NCI-H510A treated with DMSO at 0.1 percent for 48 hours (cell line): ENCODE data around the gene SNX25.
"Not testable (repeated sequence)": the region's sequence is repeated elsewhere in the genome, so short reads cannot be mapped to it uniquely, and the experiment has no call there.

Source experiments
- DNase-seq: peaks from one replicate; lab custom pipeline; 2025; lab: John Stamatoyannopoulos, UW

SNX25 gene

GRCh38 chr4:185235119-185235842 lies 25.9 kb downstream of the SNX25 start:
- DNase-seq, result no peak

- no peak for DNase-seq
These were observed 26.6 kb downstream of the SNX25 start for GRCh38 chr4:185235843-185236503.

- no peak for DNase-seq
These were observed 27.8 kb downstream of the SNX25 start for GRCh38 chr4:185237175-185237574.

- no peak for DNase-seq
These were observed 28.9 kb downstream of the SNX25 start for GRCh38 chr4:185238215-185238681.

GRCh38 chr4:185238750-185239149 lies 29.4 kb downstream of the SNX25 start:
- DNase-seq, result no peak

GRCh38 chr4:185240486-185240885 lies 31.1 kb downstream of the SNX25 start:
- not testable (repeated sequence) for DNase-seq

- no peak for DNase-seq
These were observed 33.5 kb downstream of the SNX25 start for GRCh38 chr4:185242749-185243533.

- no peak for DNase-seq
These were observed 34.5 kb downstream of the SNX25 start for GRCh38 chr4:185243879-185244278.

- DNase-seq, result no peak
These were observed 35.4 kb downstream of the SNX25 start for GRCh38 chr4:185244763-185245162.

GRCh38 chr4:185246453-185246852 lies 37.1 kb downstream of the SNX25 start:
- DNase-seq, result no peak

GRCh38 chr4:185247151-185247550 lies 37.8 kb downstream of the SNX25 start:
- DNase-seq, result no peak

GRCh38 chr4:185248393-185249039 lies 39.1 kb downstream of the SNX25 start:
- no peak for DNase-seq

GRCh38 chr4:185249105-185249504 lies 39.7 kb downstream of the SNX25 start:
- DNase-seq, result no peak

- DNase-seq, result no peak
These were observed 45.0 kb downstream of the SNX25 start for GRCh38 chr4:185254434-185254833.

GRCh38 chr4:185255868-185256267 lies 46.5 kb downstream of the SNX25 start:
- no peak for DNase-seq

GRCh38 chr4:185256446-185256845 lies 47.0 kb downstream of the SNX25 start:
- DNase-seq, result no peak

GRCh38 chr4:185257086-185257485 lies 47.7 kb downstream of the SNX25 start:
- DNase-seq, result no peak

GRCh38 chr4:185257694-185258093 lies 48.3 kb downstream of the SNX25 start:
- DNase-seq, result no peak

GRCh38 chr4:185258741-185259140 lies 49.3 kb downstream of the SNX25 start:
- peak; percentile 15 for DNase-seq

GRCh38 chr4:185259719-185260118 lies 50.3 kb downstream of the SNX25 start:
- DNase-seq, result no peak

- DNase-seq, result no peak
These were observed 52.5 kb downstream of the SNX25 start for GRCh38 chr4:185261946-185262345.

GRCh38 chr4:185263419-185263818 lies 54.0 kb downstream of the SNX25 start:
- no peak for DNase-seq
